Stomach smooth muscle (tissue), 2 donors: ENCODE measurements around the gene IGF2R.
"Not testable (repeated sequence)": the region's sequence is repeated elsewhere in the genome, so short reads cannot be mapped to it uniquely, and the experiment has no call there.

ENCODE experiments used
- H3K27ac ChIP-seq: one replicate; pipeline ENCODE4 v1.7.0; 2013; ENCODE audit warnings: mild to moderate bottlenecking, low read length, inconsistent platforms
- H3K27me3 ChIP-seq, 2 donors: one replicate each; pipeline ENCODE4 v1.7.0; 2013; ENCODE audit warnings: low read length in 2 of 2; ENCODE audit not compliant: insufficient read depth in 2 of 2, control insufficient read depth in 1 of 2
- H3K36me3 ChIP-seq, 2 donors: one replicate each; pipeline ENCODE4 v1.7.0; 2013; ENCODE audit warnings: low read length in 2 of 2; ENCODE audit not compliant: control insufficient read depth in 2 of 2, insufficient read depth in 2 of 2
- H3K4me1 ChIP-seq: one replicate; pipeline ENCODE4 v1.7.0; 2013; ENCODE audit warnings: low read length; ENCODE audit not compliant: control insufficient read depth, insufficient read depth
- H3K4me3 ChIP-seq, 2 donors: one replicate each; pipeline ENCODE4 v1.7.0; 2013; ENCODE audit warnings: low read length in 2 of 2
- H3K9ac ChIP-seq, 2 donors: one replicate each; pipeline ENCODE4 v1.7.0; 2013; ENCODE audit warnings: low read length in 2 of 2, mild to moderate bottlenecking in 1 of 2
- H3K9me3 ChIP-seq, 2 donors: one replicate each; pipeline ENCODE4 v1.7.0; 2013; ENCODE audit warnings: low read length in 2 of 2; ENCODE audit not compliant: control insufficient read depth in 2 of 2
- donor health status: healthy.
- donor health status: Pancreatic carcinoma.

IGF2R gene

GRCh38 chr6:160000280-160000704, 31.4 kb downstream of the IGF2R start:
- H3K9ac ChIP-seq: no peak overlapping the region

GRCh38 chr6:160000893-160001427, 32.1 kb downstream of the IGF2R start:
- not testable (repeated sequence) for H3K36me3 ChIP-seq, H3K4me3 ChIP-seq, H3K9me3 ChIP-seq, H3K27ac ChIP-seq, H3K4me1 ChIP-seq, H3K27me3 ChIP-seq, H3K9ac ChIP-seq

More at GRCh38 chr6:160000280-160000704, 31.4 kb downstream of the IGF2R start:
- H3K4me1 ChIP-seq: no peaks in the 10 kb centered on the region
- no peaks in the 10 kb centered on the region for H3K27me3 ChIP-seq
- H3K27ac ChIP-seq: no peak overlapping the region
- no peaks in the 10 kb centered on the region for H3K9me3 ChIP-seq
- H3K4me3 ChIP-seq: no peak overlapping the region
- H3K36me3 ChIP-seq: peaks cover 0 to 4% of the 10 kb centered on the region in 2 donors

DNA sequence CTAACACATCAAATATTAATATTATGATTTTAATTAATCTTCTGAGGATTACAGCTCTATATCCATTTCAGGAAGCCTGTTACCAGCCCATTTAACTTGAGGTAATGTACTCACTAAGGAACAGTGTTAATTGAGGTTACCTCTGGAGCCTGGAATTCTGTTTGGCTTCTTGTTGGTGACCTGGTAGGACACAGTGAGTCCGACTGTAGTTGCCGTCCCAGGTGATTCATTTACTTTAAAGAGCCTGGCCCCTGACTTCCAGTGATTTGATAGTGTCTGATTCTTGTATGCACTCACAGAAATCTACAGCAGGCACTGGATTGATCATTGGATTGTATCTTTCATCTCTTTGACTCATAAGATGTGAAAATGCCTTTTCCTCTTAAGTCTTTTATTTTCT, 34.0 kb downstream of the IGF2R start:
- no peaks in the 10 kb centered on the region for H3K9me3 ChIP-seq
- H3K36me3 ChIP-seq: peaks cover 0 to 4% of the 10 kb centered on the region in 2 donors
- H3K4me3 ChIP-seq: no peak overlapping the region
- no peak overlapping the region for H3K27ac ChIP-seq
- no peak overlapping the region for H3K9ac ChIP-seq
- no peaks in the 10 kb centered on the region for H3K4me1 ChIP-seq
- H3K27me3 ChIP-seq: no peaks in the 10 kb centered on the region

- Histone ChIP-seq H3K9ac (no peak overlapping the region), H3K27me3 (no peaks in the 10 kb centered on the region), H3K9me3 (no peaks in the 10 kb centered on the region), H3K27ac (no peak overlapping the region), H3K4me1 (no peaks in the 10 kb centered on the region), H3K36me3 (peaks cover 0 to 2% of the 10 kb centered on the region in 2 donors), H3K4me3 (no peak overlapping the region)
These were observed 35.1 kb downstream of the IGF2R start for GRCh38 chr6:160004018-160004417.

DNA sequence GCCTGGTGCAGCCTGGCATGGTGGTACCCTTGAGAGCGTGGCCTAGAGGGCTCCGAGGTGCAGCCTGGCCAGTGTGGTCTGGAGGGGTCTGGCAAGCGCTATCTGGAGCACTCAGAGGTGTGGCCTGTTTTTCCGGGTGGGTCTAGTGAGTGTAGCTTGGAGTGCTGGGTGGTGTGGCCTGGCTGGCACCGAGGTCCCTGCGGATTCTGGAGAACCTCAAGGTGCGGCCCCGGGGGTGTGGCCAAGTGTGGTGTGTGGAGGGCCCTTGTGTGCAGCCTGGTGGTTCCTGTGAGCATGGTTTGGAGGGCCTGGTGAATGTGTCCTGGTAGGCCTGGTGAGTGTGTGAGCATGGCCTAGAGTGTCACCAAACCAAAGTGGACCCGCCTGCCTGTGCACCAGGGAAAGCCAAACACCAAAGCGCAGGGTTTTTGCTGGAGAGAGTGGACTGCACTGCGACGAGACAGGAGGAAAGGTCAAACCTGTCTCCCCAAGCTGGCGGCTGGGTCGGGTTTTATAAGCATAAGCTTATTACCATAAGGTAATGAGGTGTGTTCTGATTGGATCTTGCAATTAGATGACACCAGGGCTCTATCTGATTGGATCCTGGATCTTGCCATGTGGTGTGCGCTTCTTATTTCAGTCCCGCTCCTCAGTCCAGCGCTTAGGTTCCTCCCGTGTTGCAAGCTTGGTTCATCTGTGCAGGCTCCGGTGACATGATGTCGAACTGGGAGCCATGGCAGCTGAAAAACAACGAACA, 35.7 kb downstream of the IGF2R start:
- Histone ChIP-seq H3K27ac (no peak overlapping the region), H3K4me1 (no peaks in the 10 kb centered on the region), H3K9me3 (no peaks in the 10 kb centered on the region), H3K9ac (no peak overlapping the region), H3K4me3 (no peak overlapping the region), H3K27me3 (no peaks in the 10 kb centered on the region), H3K36me3 (no peaks in the 10 kb centered on the region)

DNA sequence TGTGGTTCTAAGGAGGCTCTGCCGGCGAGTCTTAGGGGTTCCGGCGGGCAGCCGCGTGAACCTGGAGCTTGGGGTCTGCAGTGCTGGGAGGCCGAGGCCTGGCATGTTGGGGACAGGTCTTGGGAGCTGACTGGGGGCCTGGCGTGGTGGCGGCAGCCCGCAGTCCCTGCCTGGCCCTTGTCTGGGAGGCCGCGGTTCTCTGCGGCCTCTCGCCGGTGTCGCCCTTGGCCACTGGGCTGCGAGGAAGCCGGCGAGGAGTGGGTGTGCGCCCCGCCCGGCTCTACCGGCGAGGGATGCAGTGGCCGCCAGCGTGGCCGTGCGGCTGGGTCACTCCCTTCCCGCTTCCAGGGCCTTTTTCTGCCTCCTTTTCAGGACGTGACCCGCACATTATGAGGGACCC, 36.3 kb downstream of the IGF2R start:
- Histone ChIP-seq H3K27me3 (no peaks in the 10 kb centered on the region), H3K36me3 (peaks cover 0 to 4% of the 10 kb centered on the region in 2 donors), H3K27ac (no peak overlapping the region), H3K4me1 (no peaks in the 10 kb centered on the region), H3K9ac (no peak overlapping the region), H3K4me3 (no peak overlapping the region), H3K9me3 (no peaks in the 10 kb centered on the region)

DNA sequence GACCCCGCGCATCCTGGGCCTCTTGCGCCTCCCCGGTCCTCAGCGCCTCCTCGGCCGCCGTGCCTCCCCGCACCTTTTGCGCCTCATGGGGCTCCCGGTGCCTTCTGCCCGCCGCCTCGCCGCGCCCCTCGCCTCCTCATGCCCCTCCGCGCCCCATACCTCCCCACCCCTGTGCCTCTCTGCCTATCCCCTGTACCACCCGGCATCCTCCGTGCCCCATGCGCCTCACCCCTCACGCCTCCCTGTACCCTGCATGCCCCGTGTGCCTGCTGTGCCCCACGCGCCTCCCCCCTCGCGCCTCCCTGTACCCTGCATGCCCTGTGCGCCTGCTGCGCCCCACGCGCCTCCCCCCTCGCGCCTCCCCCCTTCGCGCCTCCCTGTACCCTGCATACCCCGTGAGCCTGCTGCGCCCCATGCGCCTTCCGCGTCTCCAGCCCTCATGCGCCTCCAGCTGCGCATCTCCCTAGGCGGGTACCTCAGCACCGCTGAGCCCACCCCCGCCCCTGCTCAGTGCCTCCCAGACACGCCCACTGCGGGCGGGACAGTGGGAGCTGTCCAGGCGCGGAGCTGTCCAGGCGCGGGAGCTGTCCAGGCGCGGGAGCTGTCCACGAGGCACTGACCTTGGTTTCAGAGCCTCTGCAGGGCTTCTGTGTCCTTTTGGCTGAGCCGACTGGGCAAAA, 37.1 kb downstream of the IGF2R start:
- H3K4me1 ChIP-seq: no peaks in the 10 kb centered on the region
- no peaks in the 10 kb centered on the region for H3K9me3 ChIP-seq
- no peak overlapping the region for H3K9ac ChIP-seq
- peaks cover 0 to 5% of the 10 kb centered on the region in 2 donors for H3K36me3 ChIP-seq
- H3K27me3 ChIP-seq: no peaks in the 10 kb centered on the region
- no peak overlapping the region for H3K27ac ChIP-seq
- no peak overlapping the region for H3K4me3 ChIP-seq

DNA sequence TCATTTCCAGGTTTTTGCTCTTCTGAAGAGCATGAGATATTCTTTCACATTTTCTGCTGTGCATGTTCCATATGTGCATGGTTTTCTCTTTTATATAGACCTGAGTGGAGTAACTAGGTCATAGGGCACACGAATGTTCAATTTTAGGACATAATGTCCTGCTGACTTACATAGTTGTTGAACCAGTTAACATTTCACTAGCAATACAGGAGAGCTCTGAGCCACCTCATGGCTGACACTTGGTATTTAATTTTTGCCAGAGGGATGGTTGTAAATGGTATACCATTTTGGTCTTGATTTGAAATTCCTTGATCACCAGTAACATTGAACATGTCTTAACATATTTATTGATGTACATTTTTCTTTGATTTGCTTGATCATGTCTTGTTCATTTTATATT, 38.3 kb downstream of the IGF2R start:
- Histone ChIP-seq H3K36me3 (peaks cover 0 to 9% of the 10 kb centered on the region in 2 donors), H3K4me1 (no peaks in the 10 kb centered on the region), H3K9ac (no peak overlapping the region), H3K4me3 (no peak overlapping the region), H3K9me3 (no peaks in the 10 kb centered on the region), H3K27me3 (no peaks in the 10 kb centered on the region), H3K27ac (no peak overlapping the region)

GRCh38 chr6:160007611-160008010, 38.7 kb downstream of the IGF2R start:
- H3K9ac ChIP-seq: no peak overlapping the region
- H3K27ac ChIP-seq: no peak overlapping the region
- H3K9me3 ChIP-seq: no peaks in the 10 kb centered on the region
- no peaks in the 10 kb centered on the region for H3K27me3 ChIP-seq
- H3K4me3 ChIP-seq: no peak overlapping the region
- H3K4me1 ChIP-seq: no peaks in the 10 kb centered on the region
- H3K36me3 ChIP-seq: peaks cover 0 to 9% of the 10 kb centered on the region in 2 donors

DNA sequence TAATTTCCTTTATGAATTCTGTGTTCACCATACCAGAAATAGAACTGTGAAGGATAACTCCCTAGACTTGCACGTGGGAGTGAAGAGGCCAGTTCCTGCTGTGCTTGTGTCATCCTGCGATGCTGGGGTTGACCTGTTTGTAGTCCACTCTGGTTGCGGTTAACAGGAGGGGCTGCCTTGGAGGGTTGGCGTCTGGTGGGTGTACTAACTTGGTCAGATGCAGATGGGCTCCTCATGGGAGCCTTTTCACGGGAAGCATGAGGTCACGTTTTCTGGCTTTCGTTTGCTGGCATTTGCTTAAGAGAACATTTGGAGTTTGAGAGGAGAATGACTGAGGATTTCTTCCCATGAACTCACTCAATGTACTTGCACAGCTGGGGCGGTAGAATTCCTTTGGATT, 41.2 kb downstream of the IGF2R start:
- peaks cover 2 to 12% of the 10 kb centered on the region in 2 donors for H3K36me3 ChIP-seq
- H3K27ac ChIP-seq: no peak overlapping the region
- no peaks in the 10 kb centered on the region for H3K4me1 ChIP-seq
- H3K9me3 ChIP-seq: no peaks in the 10 kb centered on the region
- H3K9ac ChIP-seq: no peak overlapping the region
- no peak overlapping the region for H3K4me3 ChIP-seq
- no peaks in the 10 kb centered on the region for H3K27me3 ChIP-seq
